HG03469 (cell line): Measurements from ENCODE around the gene CLDN4.
"Not testable (repeated sequence)": the region's sequence is repeated elsewhere in the genome, so short reads cannot be mapped to it uniquely, and the experiment has no call there.

Experiments used
- ATAC-seq: cut with Tn5 transposase; IDR thresholded peaks from one replicate; pipeline ENCODE4 v1.9.1; 2021; ENCODE audit warnings: mild to moderate bottlenecking, moderate library complexity, moderate number of reproducible peaks; ENCODE audit not compliant: unreplicated experiment

The CLDN4 gene

GRCh38 chr7:73830681-73831583 is at the start of gene CLDN4:
Gene CLDN4, plus strand, starts transcription at chr7:73830996. Its CDS starts 206 bp downstream, at chr7:73831202.
- ATAC-seq = no peak

GRCh38 chr7:73786588-73786987 is 44.2 kb upstream of the CLDN4 start:
- no peak for ATAC-seq

- not testable (repeated sequence) for ATAC-seq
Observed at GRCh38 chr7:73787786-73788048, 43.1 kb upstream of the CLDN4 start.

- no peak for ATAC-seq
Observed at GRCh38 chr7:73789051-73789450, 41.7 kb upstream of the CLDN4 start.

- ATAC-seq = not testable (repeated sequence)
Observed at GRCh38 chr7:73791170-73791690, 39.6 kb upstream of the CLDN4 start.

- not testable (repeated sequence) for ATAC-seq
Observed at GRCh38 chr7:73795188-73795587, 35.6 kb upstream of the CLDN4 start.

- not testable (repeated sequence) for ATAC-seq
Observed at GRCh38 chr7:73796656-73797055, 34.1 kb upstream of the CLDN4 start.

- not testable (repeated sequence) for ATAC-seq
Observed at GRCh38 chr7:73797176-73797575, 33.6 kb upstream of the CLDN4 start.

GRCh38 chr7:73799282-73800141 is 31.3 kb upstream of the CLDN4 start:
- no peak for ATAC-seq

- ATAC-seq = no peak
Observed at GRCh38 chr7:73801577-73801976, 29.2 kb upstream of the CLDN4 start.

- no peak for ATAC-seq
Observed at GRCh38 chr7:73802459-73802858, 28.3 kb upstream of the CLDN4 start.

- no peak for ATAC-seq
Observed at GRCh38 chr7:73809467-73809951, 21.3 kb upstream of the CLDN4 start.

GRCh38 chr7:73810998-73811360 is 19.8 kb upstream of the CLDN4 start:
- ATAC-seq = no peak

GRCh38 chr7:73811760-73812168 is 19.0 kb upstream of the CLDN4 start:
- ATAC-seq = no peak

- ATAC-seq = no peak
Observed at GRCh38 chr7:73812996-73813395, 17.8 kb upstream of the CLDN4 start.

- no peak for ATAC-seq
Observed at GRCh38 chr7:73815436-73815835, 15.4 kb upstream of the CLDN4 start.

- no peak for ATAC-seq
Observed at GRCh38 chr7:73817121-73817520, 13.7 kb upstream of the CLDN4 start.

GRCh38 chr7:73820013-73820412 is 10.8 kb upstream of the CLDN4 start:
- no peak for ATAC-seq

GRCh38 chr7:73821597-73822285 is 9.1 kb upstream of the CLDN4 start:
- not testable (repeated sequence) for ATAC-seq

- ATAC-seq = no peak
Observed at GRCh38 chr7:73822319-73823173, 8.2 kb upstream of the CLDN4 start.
